ENCODE results near the gene PALLD. TPM values are rescaled to one million over a fixed set of nuclear protein-coding genes. Genes with fewer than 3 reads are reported as not detected.
"Not testable (repeated sequence)": the region's sequence is repeated elsewhere in the genome, so short reads cannot be mapped to it uniquely, and the experiment has no call there.

Gene PALLD
- total and polyA plus RNA-seq, 2 experiments from 2014 or later, result 157 to 178 TPM

- no peak for TF ChIP-seq CTCF (IDR thresholded peaks at IDR 0.05; ENCODE audit: low read depth, low read length)
- Histone ChIP-seq H3K36me3 (peaks cover 35% of the 10 kb centered on the region), H3K9me3 (ENCODE audit: low read depth) (no peaks in the 10 kb centered on the region), H3K27me3 (no peaks in the 10 kb centered on the region), H3K4me1 (ENCODE audit: low read depth) (no peaks in the 10 kb centered on the region), H3K4me3 (no peak overlapping the region), H3K27ac (no peak overlapping the region)
- no peak for DNase-seq (ENCODE audit: low read depth in 1 of 2, low spot score in 1 of 2)
Observed at GRCh38 chr4:168701061-168701460, 204.2 kb downstream of the PALLD start.

- DNase-seq (ENCODE audit: low read depth in 1 of 2, low spot score in 1 of 2); H3K4me1 ChIP-seq (ENCODE audit: low read depth); H3K4me3 ChIP-seq; H3K9me3 ChIP-seq (ENCODE audit: low read depth); H3K27me3 ChIP-seq; H3K27ac ChIP-seq: not testable (repeated sequence)
- H3K36me3 ChIP-seq, result peaks cover 33% of the 10 kb centered on the region
Observed at GRCh38 chr4:168702581-168703087, 205.8 kb downstream of the PALLD start.

GRCh38 chr4:168705121-168705520 lies 208.3 kb downstream of the PALLD start:
- DNase-seq (ENCODE audit: low read depth in 1 of 2, low spot score in 1 of 2), result no peak
- Histone ChIP-seq H3K36me3 (peaks cover 28% of the 10 kb centered on the region), H3K4me1 (ENCODE audit: low read depth) (no peaks in the 10 kb centered on the region), H3K27me3 (no peaks in the 10 kb centered on the region), H3K4me3 (no peak overlapping the region), H3K9me3 (ENCODE audit: low read depth) (no peaks in the 10 kb centered on the region), H3K27ac (no peak overlapping the region)
- no peak for TF ChIP-seq CTCF (IDR thresholded peaks at IDR 0.05; ENCODE audit: low read depth, low read length)

- no peaks in the 10 kb centered on the region for H3K4me1 ChIP-seq (ENCODE audit: low read depth)
- no peaks in the 10 kb centered on the region for H3K27me3 ChIP-seq
- H3K27ac ChIP-seq, result no peak overlapping the region
- H3K36me3 ChIP-seq, result peaks cover 32% of the 10 kb centered on the region
- no peak overlapping the region for H3K4me3 ChIP-seq
- no peak for TF ChIP-seq CTCF (IDR thresholded peaks at IDR 0.05; ENCODE audit: low read depth, low read length)
- no peaks in the 10 kb centered on the region for H3K9me3 ChIP-seq (ENCODE audit: low read depth)
- no peak for DNase-seq (ENCODE audit: low read depth in 1 of 2, low spot score in 1 of 2)
Observed at GRCh38 chr4:168707205-168707604, 210.4 kb downstream of the PALLD start.

- DNase-seq (ENCODE audit: low read depth in 1 of 2, low spot score in 1 of 2), result no peak
- H3K4me3 ChIP-seq, result no peak overlapping the region
- no peak for TF ChIP-seq CTCF (IDR thresholded peaks at IDR 0.05; ENCODE audit: low read depth, low read length)
- H3K36me3 ChIP-seq, result peaks cover 40% of the 10 kb centered on the region
- H3K4me1 ChIP-seq (ENCODE audit: low read depth), result peaks cover 7% of the 10 kb centered on the region
- no peaks in the 10 kb centered on the region for H3K9me3 ChIP-seq (ENCODE audit: low read depth)
- no peaks in the 10 kb centered on the region for H3K27me3 ChIP-seq
- no peak overlapping the region for H3K27ac ChIP-seq
Observed at GRCh38 chr4:168708108-168708507, 211.3 kb downstream of the PALLD start.

- peaks cover 39% of the 10 kb centered on the region for H3K36me3 ChIP-seq
- TF ChIP-seq CTCF (IDR thresholded peaks at IDR 0.05; ENCODE audit: low read depth, low read length), result peak; percentile 64
- H3K27me3 ChIP-seq, result no peaks in the 10 kb centered on the region
- H3K4me1 ChIP-seq (ENCODE audit: low read depth), result peaks cover 13% of the 10 kb centered on the region
- H3K27ac ChIP-seq, result no peak overlapping the region
- H3K9me3 ChIP-seq (ENCODE audit: low read depth), result no peaks in the 10 kb centered on the region
- DNase-seq (ENCODE audit: low read depth in 1 of 2, low spot score in 1 of 2), result peak; percentile 48 to 80
- no peak overlapping the region for H3K4me3 ChIP-seq
Observed at GRCh38 chr4:168710353-168710946, 213.6 kb downstream of the PALLD start.

All from cardiac muscle cell (in vitro differentiated cells and primary cell).